Nephron progenitor cell (in vitro differentiated cells): Measurements from ENCODE around the gene HSD11B1L.

Experiments
- DNase-seq: peaks from one replicate; pipeline ENCODE4 v3.0.0; 2021
- H3K27ac Mint-ChIP-seq: 2 replicates; pipeline ENCODE4 v1.8.0; 2021; ENCODE audit warnings: mild to moderate bottlenecking, moderate library complexity, mixed read lengths
- H3K27me3 Mint-ChIP-seq: 2 replicates; pipeline ENCODE4 v1.8.0; 2021; ENCODE audit warnings: mild to moderate bottlenecking, low read depth, mixed read lengths; ENCODE audit not compliant: poor library complexity
- H3K36me3 Mint-ChIP-seq: 2 replicates; pipeline ENCODE4 v1.8.0; 2021; ENCODE audit warnings: low read depth, mixed read lengths
- H3K4me1 Mint-ChIP-seq: 2 replicates; pipeline ENCODE4 v1.8.0; 2021; ENCODE audit warnings: mixed read lengths
- H3K4me3 Mint-ChIP-seq: 2 replicates; pipeline ENCODE4 v1.8.0; 2021; ENCODE audit warnings: mild to moderate bottlenecking, moderate library complexity, mixed read lengths
- H3K9me3 Mint-ChIP-seq: 2 replicates; pipeline ENCODE4 v1.8.0; 2021; ENCODE audit warnings: mild to moderate bottlenecking, moderate library complexity, mixed read lengths
- TF ChIP-seq, protein P1 (sequence below): fragments of 200-600 bp; sonication (generic); IDR thresholded peaks from 2 replicates; pipeline ENCODE4 v1.5.0; 2021; ENCODE audit warnings: antibody characterized with exemption

HSD11B1L gene

DNA sequence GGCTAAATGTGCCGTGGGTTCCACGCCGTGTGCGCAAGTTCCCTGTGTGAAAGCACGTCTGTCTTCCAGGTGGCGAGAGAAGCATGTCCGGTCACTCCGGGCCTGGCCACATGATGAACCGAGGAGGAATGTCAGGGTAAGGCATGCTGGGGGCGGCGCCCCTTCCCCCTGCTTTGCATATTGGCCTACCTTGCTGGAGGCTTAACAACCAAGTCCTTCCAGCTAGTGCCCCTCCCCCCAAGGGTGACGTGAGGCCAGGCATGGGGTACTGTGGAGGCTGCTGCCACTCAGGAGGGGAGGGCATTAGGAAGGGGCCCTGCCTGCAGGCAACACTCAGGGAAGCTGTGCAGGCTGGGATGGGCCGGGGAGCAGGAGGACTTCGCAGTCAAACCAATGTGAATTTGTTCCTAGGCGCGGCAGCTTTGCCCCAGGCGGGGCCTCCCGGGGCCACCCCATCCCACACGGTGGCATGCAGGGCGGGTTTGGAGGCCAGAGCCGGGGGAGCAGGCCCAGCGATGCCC is 13.0 kb upstream of the HSD11B1L start:
- no peak overlapping the region for H3K27ac Mint-ChIP-seq
- H3K9me3 Mint-ChIP-seq, result no peaks in the 10 kb centered on the region
- H3K27me3 Mint-ChIP-seq, result no peaks in the 10 kb centered on the region
- H3K36me3 Mint-ChIP-seq, result peaks cover 69% of the 10 kb centered on the region
- TF ChIP-seq, protein P1, sequence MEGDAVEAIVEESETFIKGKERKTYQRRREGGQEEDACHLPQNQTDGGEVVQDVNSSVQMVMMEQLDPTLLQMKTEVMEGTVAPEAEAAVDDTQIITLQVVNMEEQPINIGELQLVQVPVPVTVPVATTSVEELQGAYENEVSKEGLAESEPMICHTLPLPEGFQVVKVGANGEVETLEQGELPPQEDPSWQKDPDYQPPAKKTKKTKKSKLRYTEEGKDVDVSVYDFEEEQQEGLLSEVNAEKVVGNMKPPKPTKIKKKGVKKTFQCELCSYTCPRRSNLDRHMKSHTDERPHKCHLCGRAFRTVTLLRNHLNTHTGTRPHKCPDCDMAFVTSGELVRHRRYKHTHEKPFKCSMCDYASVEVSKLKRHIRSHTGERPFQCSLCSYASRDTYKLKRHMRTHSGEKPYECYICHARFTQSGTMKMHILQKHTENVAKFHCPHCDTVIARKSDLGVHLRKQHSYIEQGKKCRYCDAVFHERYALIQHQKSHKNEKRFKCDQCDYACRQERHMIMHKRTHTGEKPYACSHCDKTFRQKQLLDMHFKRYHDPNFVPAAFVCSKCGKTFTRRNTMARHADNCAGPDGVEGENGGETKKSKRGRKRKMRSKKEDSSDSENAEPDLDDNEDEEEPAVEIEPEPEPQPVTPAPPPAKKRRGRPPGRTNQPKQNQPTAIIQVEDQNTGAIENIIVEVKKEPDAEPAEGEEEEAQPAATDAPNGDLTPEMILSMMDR, result no peak
- peaks cover 8% of the 10 kb centered on the region for H3K4me1 Mint-ChIP-seq
- DNase-seq, result no peak
- no peak overlapping the region for H3K4me3 Mint-ChIP-seq

DNA sequence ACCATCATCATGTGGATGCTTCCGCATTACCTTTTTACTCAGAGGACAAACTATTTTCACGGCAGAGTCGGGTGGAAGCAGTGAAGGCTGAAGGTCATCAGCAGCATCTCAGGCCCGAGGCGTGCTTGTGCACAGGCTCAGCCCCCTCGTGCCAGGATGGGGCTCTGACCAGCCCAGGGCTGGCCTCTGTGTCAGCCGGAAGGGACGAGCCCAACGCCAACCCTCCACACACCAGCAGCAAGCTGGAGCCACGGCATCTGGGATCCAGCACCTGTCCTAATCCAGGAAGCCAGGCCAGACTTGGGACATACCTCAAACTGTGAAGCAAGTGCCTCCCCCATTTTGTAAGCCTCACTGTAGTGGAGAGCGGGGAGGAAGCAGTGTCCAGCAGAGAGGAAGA is 11.6 kb upstream of the HSD11B1L start:
- Mint-ChIP-seq H3K4me1 (peaks cover 8% of the 10 kb centered on the region), H3K4me3 (no peak overlapping the region)

DNA sequence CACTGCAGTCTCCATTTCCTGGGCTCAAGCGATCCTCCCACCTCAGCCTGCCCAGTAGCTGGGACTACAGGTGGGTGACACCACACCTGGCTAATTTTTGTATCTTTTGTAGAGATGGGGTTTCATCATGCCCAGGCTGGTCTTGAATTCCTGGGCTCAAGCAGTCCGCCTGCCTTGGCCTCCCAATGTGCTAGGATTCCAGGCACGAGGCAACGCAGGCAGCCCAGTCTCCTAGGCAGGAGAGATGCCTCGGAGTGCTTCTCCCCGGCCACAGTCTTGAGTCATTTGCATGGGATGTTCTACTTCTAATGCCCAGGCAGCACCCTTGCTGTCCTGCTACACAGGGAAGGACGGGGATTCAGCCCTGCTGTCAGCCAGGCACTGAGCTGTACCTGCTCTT is 9.2 kb upstream of the HSD11B1L start:
- Mint-ChIP-seq H3K27me3 (no peaks in the 10 kb centered on the region), H3K36me3 (peaks cover 49% of the 10 kb centered on the region), H3K4me3 (no peak overlapping the region), H3K9me3 (no peaks in the 10 kb centered on the region), H3K4me1 (peaks cover 8% of the 10 kb centered on the region), H3K27ac (no peak overlapping the region)
- no peak for DNase-seq
- TF ChIP-seq, protein P1, result no peak

More for the DNA sequence above, 11.6 kb upstream of the HSD11B1L start:
- no peak for DNase-seq
- TF ChIP-seq, protein P1, result no peak
- H3K27me3 Mint-ChIP-seq, result no peaks in the 10 kb centered on the region
- H3K36me3 Mint-ChIP-seq, result peaks cover 71% of the 10 kb centered on the region
- H3K9me3 Mint-ChIP-seq, result no peaks in the 10 kb centered on the region
- no peak overlapping the region for H3K27ac Mint-ChIP-seq

DNA sequence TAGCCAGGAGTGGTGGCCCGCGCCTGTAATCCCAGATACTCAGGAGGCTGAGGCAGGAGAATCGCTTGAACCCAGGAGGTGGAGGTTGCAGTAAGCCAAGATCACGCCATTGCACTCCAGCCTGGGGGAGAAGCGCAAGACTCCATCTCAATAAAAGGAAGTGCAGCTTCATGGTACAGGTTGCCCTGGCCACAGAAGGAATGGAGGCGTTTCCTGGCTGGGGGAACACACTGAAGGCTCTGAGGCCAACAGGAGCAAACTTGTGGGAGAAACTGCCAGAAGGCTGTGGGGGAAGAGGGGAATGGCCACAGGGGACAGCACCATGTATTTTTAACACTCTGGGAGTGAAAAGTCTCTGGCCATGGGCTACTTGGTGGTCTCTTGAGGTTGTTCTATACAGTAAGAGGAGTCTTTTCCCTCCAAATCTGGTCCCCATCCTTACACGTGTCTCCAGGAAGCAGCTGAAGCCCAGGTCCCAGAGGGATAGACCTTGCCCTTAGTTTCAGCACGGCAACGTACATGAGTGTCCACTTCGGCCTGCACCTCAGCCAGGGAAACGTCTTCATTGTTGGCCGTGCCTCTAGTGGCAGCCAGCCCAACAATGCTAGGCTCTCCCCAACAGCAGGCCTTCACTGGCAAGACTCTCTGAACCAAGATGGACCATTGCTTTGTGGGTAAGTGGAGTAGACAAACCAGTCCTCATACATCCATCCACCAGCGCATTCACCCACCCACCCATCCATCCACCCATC is 7.9 kb upstream of the HSD11B1L start:
- TF ChIP-seq, protein P1, result no peak
- Mint-ChIP-seq H3K27ac (no peak overlapping the region), H3K4me1 (no peaks in the 10 kb centered on the region), H3K36me3 (peaks cover 40% of the 10 kb centered on the region), H3K4me3 (no peak overlapping the region), H3K27me3 (no peaks in the 10 kb centered on the region), H3K9me3 (no peaks in the 10 kb centered on the region)
- no peak for DNase-seq

DNA sequence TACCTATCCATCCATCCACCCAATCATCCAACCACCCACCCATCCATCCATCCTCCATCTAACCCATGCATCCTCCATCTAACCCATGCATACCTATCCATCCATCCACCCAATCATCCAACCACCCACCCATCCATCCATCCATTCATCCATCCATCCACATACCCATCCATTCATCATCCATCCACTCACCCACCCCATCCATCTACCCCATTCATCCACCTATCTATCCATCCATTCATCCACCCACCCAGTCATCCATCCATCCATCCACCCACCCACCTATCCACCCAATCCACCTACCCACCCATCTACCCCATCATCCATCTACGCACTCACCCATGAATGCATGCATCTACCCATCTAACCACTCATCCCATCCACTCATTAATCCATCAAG is 7.1 kb upstream of the HSD11B1L start:
- no peaks in the 10 kb centered on the region for H3K27me3 Mint-ChIP-seq
- no peaks in the 10 kb centered on the region for H3K9me3 Mint-ChIP-seq
- H3K4me1 Mint-ChIP-seq, result no peaks in the 10 kb centered on the region
- H3K27ac Mint-ChIP-seq, result no peak overlapping the region
- no peak overlapping the region for H3K4me3 Mint-ChIP-seq
- peaks cover 31% of the 10 kb centered on the region for H3K36me3 Mint-ChIP-seq
- TF ChIP-seq, protein P1, result no peak
- no peak for DNase-seq

DNA sequence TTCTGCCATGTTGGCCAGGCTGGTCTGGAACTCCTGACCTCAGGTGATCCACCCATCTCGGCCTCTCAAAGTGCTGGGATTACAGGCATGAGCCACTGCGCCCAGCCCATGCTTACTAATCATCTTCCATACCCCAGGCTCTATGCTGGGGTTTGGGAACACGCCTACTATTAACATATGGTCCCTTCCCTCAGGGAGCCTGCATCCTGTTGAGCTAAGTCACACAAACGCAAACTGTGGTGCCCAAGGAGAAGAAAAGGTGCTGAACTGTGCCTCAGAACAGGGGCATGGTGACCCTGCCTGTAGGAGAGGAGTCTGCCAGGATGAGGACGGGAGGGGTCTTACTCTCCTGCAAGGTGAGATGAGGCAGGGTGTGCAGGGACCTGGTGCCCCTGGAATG is 6.1 kb upstream of the HSD11B1L start:
- Mint-ChIP-seq H3K27me3 (no peaks in the 10 kb centered on the region), H3K4me1 (peaks cover 9% of the 10 kb centered on the region)

More for the DNA sequence above, 6.1 kb upstream of the HSD11B1L start:
- H3K9me3 Mint-ChIP-seq, result no peaks in the 10 kb centered on the region
- DNase-seq, result no peak
- H3K36me3 Mint-ChIP-seq, result peaks cover 22% of the 10 kb centered on the region
- TF ChIP-seq, protein P1, result no peak
- no peak overlapping the region for H3K4me3 Mint-ChIP-seq
- H3K27ac Mint-ChIP-seq, result no peak overlapping the region
